HUES64 (cell line): ENCODE data around the gene THSD4.

Experiments
- H3K27ac ChIP-seq: 2 replicates; pipeline ENCODE4 v1.7.0; 2013; ENCODE audit warnings: low read depth, low read length, inconsistent platforms
- H3K27me3 ChIP-seq: 2 replicates; pipeline ENCODE4 v1.6.1; 2013; ENCODE audit warnings: mild to moderate bottlenecking, low read length; ENCODE audit not compliant: insufficient read depth
- H3K36me3 ChIP-seq: 2 replicates; pipeline ENCODE4 v1.6.1; 2013; ENCODE audit warnings: mild to moderate bottlenecking, low read length; ENCODE audit not compliant: insufficient read depth
- H3K4me1 ChIP-seq: 2 replicates; pipeline ENCODE4 v1.6.1; 2013; ENCODE audit warnings: mild to moderate bottlenecking, low read length, moderate library complexity; ENCODE audit not compliant: insufficient read depth
- H3K4me3 ChIP-seq: 2 replicates; pipeline ENCODE4 v1.5.1; 2013; ENCODE audit warnings: mild to moderate bottlenecking, low read length, moderate library complexity
- H3K9ac ChIP-seq: 2 replicates; pipeline ENCODE4 v1.6.1; 2013; ENCODE audit warnings: mild to moderate bottlenecking, low read depth, low read length
- H3K9me3 ChIP-seq: 2 replicates; pipeline ENCODE4 v1.6.1; 2013; ENCODE audit warnings: low read depth, low read length; ENCODE audit not compliant: insufficient read depth
- WGBS: fragments of 150-250, 120-280 bp; methylation state at CpG from one replicate; pipeline ENCODE4 v1.1.7; 2013; ENCODE audit warnings: missing lambda C conversion rate; 5-methylcytosine and 5-hydroxymethylcytosine counted together

The THSD4 gene

DNA sequence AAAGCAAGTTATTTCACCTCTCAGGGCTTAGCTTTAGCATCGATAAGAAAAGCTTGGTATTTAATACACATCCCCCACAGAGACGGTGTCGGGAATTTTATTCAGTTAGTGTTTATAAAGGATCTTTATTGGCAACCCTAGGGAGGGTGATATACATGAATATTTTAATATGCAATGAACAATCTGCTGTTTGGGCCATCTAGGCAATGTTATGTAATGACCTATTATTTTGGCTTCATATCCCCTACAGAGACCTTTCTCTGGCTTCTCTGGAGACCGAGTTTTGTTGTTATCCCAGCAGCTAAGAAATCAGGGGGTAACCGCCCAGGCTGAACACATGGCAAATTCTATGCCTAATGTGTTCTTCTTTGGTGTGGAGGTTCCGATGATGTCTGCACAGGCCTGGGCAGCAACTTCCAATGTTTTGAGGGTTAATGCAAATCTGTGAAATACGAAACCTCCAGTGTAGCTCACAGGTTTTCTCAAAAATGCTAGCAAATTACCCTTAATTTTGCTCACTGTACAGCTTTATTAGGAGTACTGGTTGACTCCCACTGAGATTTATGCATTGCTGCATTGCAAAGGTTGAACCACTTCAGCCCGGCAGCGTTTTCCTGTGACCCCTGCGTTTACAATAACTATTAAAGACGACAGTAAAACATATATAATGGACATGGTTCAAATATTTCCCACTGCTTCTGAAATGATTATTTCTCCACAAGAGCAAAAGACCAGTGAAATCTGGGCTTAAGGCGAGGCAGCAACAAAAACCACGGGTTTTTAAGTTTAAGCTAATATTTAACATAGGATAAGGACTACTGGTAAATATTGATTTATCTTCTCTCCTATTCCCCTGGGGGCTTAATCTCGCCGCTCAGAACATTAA, 396.8 kb downstream of the THSD4 start:
- 89% methylated on average over 11 of the region's 15 CpGs for WGBS
- H3K27me3 ChIP-seq, result no peaks in the 10 kb centered on the region
- H3K9ac ChIP-seq, result no peak overlapping the region
- H3K9me3 ChIP-seq, result no peaks in the 10 kb centered on the region
- H3K36me3 ChIP-seq, result no peaks in the 10 kb centered on the region
- H3K4me1 ChIP-seq, result peaks cover 20% of the 10 kb centered on the region
- no peak overlapping the region for H3K4me3 ChIP-seq
- no peak overlapping the region for H3K27ac ChIP-seq

DNA sequence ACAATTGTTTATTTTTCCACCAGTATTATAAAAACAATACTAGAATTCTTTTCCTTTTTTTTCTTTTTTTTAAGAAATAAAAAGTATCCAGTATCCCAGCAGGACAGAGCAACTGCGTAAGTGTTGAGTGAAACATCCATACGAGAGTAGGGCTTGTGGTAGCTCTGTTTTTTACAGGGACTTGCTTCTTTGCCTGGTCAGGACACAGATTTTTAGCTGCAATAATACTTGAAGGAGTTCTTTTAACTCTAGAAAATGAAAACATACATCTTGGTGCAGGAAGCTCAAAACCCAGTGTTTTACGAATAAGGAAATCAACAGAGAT, 397.4 kb downstream of the THSD4 start:
- 93% methylated on average over 3 of the region's 3 CpGs for WGBS
- Histone ChIP-seq H3K4me3 (no peak overlapping the region), H3K27me3 (no peaks in the 10 kb centered on the region), H3K36me3 (no peaks in the 10 kb centered on the region), H3K4me1 (peaks cover 20% of the 10 kb centered on the region), H3K9ac (no peak overlapping the region), H3K9me3 (no peaks in the 10 kb centered on the region), H3K27ac (no peak overlapping the region)

DNA sequence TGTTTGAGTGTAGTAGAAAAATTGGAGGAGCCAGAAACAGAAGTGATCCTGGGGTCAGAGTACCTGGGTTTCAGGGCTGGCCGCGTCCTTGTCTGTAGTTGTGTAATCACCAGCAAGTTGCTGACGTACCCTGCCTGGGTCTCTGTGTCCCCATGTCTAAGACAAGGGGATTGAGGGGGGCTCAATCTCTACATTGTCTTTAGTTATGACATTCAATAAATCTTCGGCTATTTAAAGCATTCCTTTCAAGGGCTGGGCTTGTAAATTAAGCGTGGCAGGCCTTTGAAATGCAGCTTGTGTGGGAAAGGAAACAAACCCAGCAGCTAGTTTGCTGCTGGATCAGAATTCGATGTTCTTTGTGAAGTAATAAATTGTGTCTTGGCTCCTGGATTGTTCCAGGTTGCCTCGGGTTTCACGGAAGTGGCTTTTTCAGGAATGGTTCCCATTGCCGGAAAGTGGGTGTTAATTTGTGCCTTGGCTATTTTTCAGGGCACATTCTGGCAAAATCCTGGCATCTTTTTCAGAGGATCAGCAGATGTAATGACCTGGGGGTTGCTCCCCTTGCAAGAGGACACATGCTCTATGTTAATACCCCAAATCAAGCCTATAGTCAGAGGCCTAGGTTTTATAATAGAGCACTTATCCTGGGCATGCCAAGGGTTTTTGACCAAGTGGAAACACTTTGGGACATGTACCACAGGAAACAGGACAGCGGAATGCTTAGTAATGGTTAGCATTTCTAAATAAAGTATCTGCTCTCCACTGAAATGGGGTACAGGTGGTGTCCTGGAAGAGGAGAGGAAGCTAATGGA, 400.3 kb downstream of the THSD4 start:
- no peak overlapping the region for H3K4me3 ChIP-seq
- H3K27me3 ChIP-seq, result no peaks in the 10 kb centered on the region
- peaks cover 20% of the 10 kb centered on the region for H3K4me1 ChIP-seq
- H3K36me3 ChIP-seq, result no peaks in the 10 kb centered on the region
- H3K9me3 ChIP-seq, result no peaks in the 10 kb centered on the region
- H3K9ac ChIP-seq, result no peak overlapping the region
- WGBS, result 69% methylated on average over 10 of the region's 10 CpGs
- H3K27ac ChIP-seq, result no peak overlapping the region

DNA sequence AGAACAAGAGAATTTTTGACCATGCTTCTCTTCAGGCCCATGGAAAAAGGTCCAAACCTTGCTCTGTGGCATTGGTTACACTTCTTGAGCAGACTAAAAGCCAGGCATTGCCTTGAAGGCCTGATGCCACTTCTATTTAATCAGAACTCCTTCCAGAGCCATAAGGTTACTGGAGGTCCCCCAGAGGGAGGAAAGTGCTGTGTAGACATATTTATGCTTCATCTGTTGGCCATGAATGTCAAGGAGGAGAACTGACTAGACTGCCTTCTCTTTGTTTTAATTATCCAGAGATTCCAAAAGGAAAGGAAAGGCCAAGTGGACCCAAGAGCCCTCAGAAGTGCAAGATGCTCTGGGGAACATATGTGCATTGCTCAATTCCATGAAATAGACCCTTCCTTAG, 402.5 kb downstream of the THSD4 start:
- no peaks in the 10 kb centered on the region for H3K36me3 ChIP-seq
- H3K27me3 ChIP-seq, result no peaks in the 10 kb centered on the region
- no peak overlapping the region for H3K9ac ChIP-seq
- peaks cover 11% of the 10 kb centered on the region; the same call in 1 of the 2 replicates for H3K4me1 ChIP-seq
- no peak overlapping the region for H3K4me3 ChIP-seq
- H3K9me3 ChIP-seq, result no peaks in the 10 kb centered on the region
- H3K27ac ChIP-seq, result no peak overlapping the region

DNA sequence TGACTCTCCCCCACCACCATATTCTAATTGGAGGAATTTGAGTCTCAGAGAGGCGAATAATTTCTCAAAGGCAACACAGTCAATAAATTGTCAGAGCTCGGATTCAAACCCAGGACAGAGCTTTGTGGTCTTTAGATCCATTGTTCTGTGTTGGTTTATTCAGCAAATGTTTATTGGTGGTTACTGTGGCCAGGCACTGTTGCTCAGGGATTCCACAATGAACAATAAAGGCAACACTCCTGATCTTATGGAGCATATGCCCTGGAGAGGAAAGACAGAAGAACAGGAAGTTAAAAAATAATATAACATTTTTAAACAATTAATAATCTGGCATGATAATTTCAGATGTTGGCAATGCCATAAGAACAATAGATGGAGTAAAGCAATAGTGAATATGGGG, 403.4 kb downstream of the THSD4 start:
- Histone ChIP-seq H3K9me3 (no peaks in the 10 kb centered on the region), H3K9ac (no peak overlapping the region), H3K36me3 (no peaks in the 10 kb centered on the region), H3K4me1 (peaks cover 11% of the 10 kb centered on the region; the same call in 1 of the 2 replicates), H3K27me3 (no peaks in the 10 kb centered on the region), H3K27ac (no peak overlapping the region), H3K4me3 (no peak overlapping the region)
- 89% methylated on average over 2 of the region's 2 CpGs for WGBS

DNA sequence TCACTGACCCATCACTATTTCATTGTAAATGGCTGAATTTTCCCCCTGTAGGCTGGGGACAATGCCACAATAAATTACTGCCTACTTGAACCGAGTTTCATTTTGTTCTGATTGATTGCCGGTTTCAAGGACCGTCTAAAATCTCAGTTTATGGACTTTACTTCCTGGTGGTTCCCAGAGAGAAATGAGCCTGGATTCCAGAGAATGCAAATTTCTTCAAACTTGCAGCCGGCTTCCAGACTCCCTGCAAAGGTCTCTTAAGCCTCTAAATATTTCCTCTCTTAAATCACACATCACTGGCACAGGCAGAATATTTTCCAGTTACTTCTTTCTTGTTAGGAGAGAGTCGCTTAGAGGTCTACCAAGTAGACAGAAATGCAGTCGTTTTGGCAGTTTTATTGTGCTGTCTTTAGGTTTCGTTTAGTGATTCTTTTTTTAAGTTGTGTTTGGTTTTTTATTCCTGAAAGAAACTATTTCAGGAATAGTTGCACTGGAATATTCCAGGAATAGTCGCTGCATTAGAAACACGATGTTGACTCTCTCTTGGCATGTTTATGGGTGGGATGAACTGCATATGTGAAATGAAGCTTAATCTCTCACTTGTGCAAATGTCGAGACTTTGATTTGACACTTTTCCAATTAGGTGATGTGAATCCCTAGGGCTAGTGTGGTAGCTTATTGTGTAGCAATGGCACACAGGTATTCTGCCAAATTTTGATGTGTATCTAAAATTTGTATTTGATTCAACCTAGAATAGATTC, 411.0 kb downstream of the THSD4 start:
- WGBS, result 71% methylated on average over 10 of the region's 10 CpGs
- Histone ChIP-seq H3K4me1 (peaks cover 10% of the 10 kb centered on the region), H3K27ac (no peak overlapping the region), H3K27me3 (no peaks in the 10 kb centered on the region), H3K9ac (no peak overlapping the region), H3K4me3 (no peak overlapping the region), H3K9me3 (no peaks in the 10 kb centered on the region), H3K36me3 (no peaks in the 10 kb centered on the region)

DNA sequence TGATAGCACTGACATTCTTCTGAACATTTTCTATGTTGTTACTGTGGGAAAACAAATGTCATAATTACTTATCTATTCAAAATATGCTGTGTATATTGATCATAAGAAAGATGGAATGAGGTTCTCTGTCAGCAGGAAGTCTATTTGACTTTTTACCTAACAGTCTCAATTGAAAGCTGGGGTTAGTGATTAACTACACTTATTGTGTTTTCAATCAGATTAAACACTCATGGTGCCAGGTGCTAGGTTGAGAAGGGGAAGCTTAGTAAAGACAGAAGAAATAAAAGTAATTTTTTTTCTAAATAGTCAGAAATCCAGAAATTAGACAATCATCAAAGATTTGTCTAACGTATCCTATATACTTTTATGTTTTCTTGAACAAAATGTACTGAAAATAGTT, 414.1 kb downstream of the THSD4 start:
- WGBS, result no CpG with 5 or more reads among the region's 1 CpG
- no peaks in the 10 kb centered on the region for H3K36me3 ChIP-seq
- no peaks in the 10 kb centered on the region for H3K9me3 ChIP-seq

DNA sequence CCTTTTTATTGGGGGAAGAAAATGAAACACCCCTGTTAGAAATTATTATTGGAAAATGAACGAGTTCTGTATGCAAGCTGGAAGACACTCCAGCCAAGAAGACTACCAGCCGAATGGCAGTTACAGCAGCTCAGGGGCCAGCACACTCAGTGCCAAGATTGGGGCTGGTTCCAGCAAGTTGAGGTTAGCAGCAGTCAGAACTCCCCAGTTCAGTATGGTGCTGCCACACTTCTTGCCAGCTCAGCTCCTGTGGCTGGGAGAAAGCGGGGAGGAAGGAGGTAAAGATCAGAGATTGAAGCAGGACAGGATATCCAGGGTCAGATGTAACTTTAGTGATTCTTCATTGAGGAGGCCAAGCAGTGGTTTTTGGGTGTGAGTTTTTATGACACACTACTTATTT, 414.8 kb downstream of the THSD4 start:
- H3K36me3 ChIP-seq, result no peaks in the 10 kb centered on the region
- WGBS, result 95% methylated on average over 3 of the region's 3 CpGs

More for the DNA sequence above, 414.1 kb downstream of the THSD4 start:
- no peak overlapping the region for H3K27ac ChIP-seq
- H3K4me3 ChIP-seq, result no peak overlapping the region
- H3K27me3 ChIP-seq, result no peaks in the 10 kb centered on the region
- H3K9ac ChIP-seq, result no peak overlapping the region
- peaks cover 10% of the 10 kb centered on the region for H3K4me1 ChIP-seq

DNA sequence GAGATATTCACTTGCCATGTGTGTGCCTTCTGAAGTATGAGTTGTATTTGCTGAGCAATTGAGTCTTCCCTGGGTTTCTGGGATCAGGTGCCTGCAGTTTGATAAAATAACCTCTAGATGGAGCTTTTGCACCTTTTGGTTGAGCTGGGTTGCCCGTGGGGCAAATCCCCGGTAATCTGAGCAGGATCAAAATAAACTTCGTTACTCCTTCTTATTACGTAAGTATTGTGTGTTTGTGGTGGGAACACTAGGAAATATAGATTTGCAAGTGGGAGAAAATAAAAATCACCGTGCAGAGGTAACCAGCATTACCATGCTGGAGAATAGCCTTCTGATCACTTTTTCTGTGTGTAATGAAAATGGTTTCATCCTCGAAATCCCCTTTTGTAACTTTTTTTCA, 417.7 kb downstream of the THSD4 start:
- Histone ChIP-seq H3K4me1 (no peaks in the 10 kb centered on the region), H3K27ac (no peak overlapping the region), H3K9ac (no peak overlapping the region), H3K27me3 (no peaks in the 10 kb centered on the region), H3K36me3 (no peaks in the 10 kb centered on the region), H3K9me3 (no peaks in the 10 kb centered on the region), H3K4me3 (no peak overlapping the region)
- WGBS, result 55% methylated on average over 6 of the region's 6 CpGs

More for the DNA sequence above, 414.8 kb downstream of the THSD4 start:
- no peaks in the 10 kb centered on the region for H3K9me3 ChIP-seq
- H3K4me1 ChIP-seq, result peaks cover 10% of the 10 kb centered on the region
- H3K9ac ChIP-seq, result no peak overlapping the region
- H3K27me3 ChIP-seq, result no peaks in the 10 kb centered on the region
- no peak overlapping the region for H3K27ac ChIP-seq
- no peak overlapping the region for H3K4me3 ChIP-seq

DNA sequence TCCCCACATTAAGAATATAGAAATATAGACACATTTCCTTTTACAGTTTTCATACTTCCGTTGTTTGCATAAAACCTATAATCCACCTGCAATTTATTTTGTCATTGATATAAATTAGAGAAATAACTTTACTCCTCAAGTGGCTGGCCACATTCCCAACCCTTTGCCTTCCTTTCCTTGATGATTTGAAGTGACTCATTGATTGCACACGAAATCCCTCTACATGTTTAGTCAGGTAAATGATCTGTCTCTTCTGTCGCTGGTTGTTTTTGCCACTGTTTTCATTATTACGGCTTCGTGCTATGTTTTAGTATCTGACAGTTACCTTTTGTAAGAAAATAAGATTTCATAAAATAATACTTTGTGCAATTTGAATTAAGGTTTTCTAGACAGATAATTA, 422.9 kb downstream of the THSD4 start:
- H3K9me3 ChIP-seq, result no peaks in the 10 kb centered on the region
- 85% methylated on average over 4 of the region's 5 CpGs for WGBS
- no peaks in the 10 kb centered on the region for H3K27me3 ChIP-seq
- no peak overlapping the region for H3K4me3 ChIP-seq
- H3K27ac ChIP-seq, result no peak overlapping the region
- H3K36me3 ChIP-seq, result no peaks in the 10 kb centered on the region
- no peak overlapping the region for H3K9ac ChIP-seq
- H3K4me1 ChIP-seq, result peaks cover 8% of the 10 kb centered on the region; the same call in 1 of the 2 replicates

DNA sequence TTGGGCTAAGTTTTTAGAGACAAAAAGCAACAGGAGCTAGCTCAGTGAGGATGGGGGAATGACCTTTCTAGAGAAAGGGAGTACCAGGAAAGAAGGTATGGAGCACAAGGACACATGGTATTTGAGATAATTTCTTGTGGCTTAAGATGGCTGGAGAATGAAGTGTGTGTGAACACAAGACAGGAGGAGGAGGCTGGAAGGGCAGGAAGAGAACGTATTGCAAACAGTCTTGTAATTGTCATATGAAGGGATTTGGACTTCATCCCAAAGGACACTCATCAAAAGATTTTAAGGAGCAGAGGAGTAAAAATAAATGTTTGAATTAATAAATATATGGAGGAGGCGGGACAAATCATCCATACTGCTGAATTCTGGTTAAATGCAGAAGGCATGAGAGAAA, 426.5 kb downstream of the THSD4 start:
- Histone ChIP-seq H3K4me3 (no peak overlapping the region), H3K9ac (no peak overlapping the region), H3K36me3 (no peaks in the 10 kb centered on the region), H3K9me3 (no peaks in the 10 kb centered on the region), H3K27ac (no peak overlapping the region), H3K27me3 (no peaks in the 10 kb centered on the region), H3K4me1 (peaks cover 11% of the 10 kb centered on the region; the same call in 1 of the 2 replicates)
- 94% methylated on average over 2 of the region's 2 CpGs for WGBS
